Measurements from ENCODE around the gene CROCC2. TPM values are rescaled to one million over a fixed set of nuclear protein-coding genes. Genes with fewer than 3 reads are reported as not detected.

The CROCC2 gene
- polyA plus RNA-seq, 1 donor (not counting 4 experiments of a cell fraction or from before 2014, with no cell fraction given) = not detected

GRCh38 chr2:240922245-240922981 lies 16.3 kb downstream of the CROCC2 start:
- peaks cover 10% of the 10 kb centered on the region for H3K27me3 ChIP-seq (ENCODE audit: control insufficient read depth, extremely low read depth, insufficient read depth, low read length)
- H3K4me1 ChIP-seq (ENCODE audit: control insufficient read depth, extremely low read depth, insufficient read depth, low read length) = peaks cover 15% of the 10 kb centered on the region
- no peaks in the 10 kb centered on the region for H3K79me2 ChIP-seq (ENCODE audit: control insufficient read depth, insufficient read depth, low read length)
- TF ChIP-seq CTCF (optimal IDR thresholded peaks at IDR 0.05 in 1 of 3, IDR thresholded peaks at IDR 0.05 in 1 of 3, conservative IDR thresholded peaks at IDR 0.05 in 1 of 3; ENCODE audit: extremely low read depth in 1 of 3, insufficient read depth in 2 of 3, low read length in 3 of 3) (no peak), EZH2 (IDR thresholded peaks at IDR 0.05; ENCODE audit: low read length) (no peak)
- no peak overlapping the region for H3K4me2 ChIP-seq (ENCODE audit: control insufficient read depth, extremely low read depth, insufficient read depth, low read depth, low read length)
- dilution Hi-C loops (cut with MboI; ENCODE audit: extremely low pct_ligation_motif_present, low sequenced_read_pairs) = no loop called here
- DNase-seq (ENCODE audit: low read depth, low spot score) = no peak
- H2AFZ ChIP-seq (ENCODE audit: control insufficient read depth, low read length) = no peak overlapping the region
- H4K20me1 ChIP-seq (ENCODE audit: control insufficient read depth, extremely low read depth, insufficient read depth, low read length) = peaks cover 5% of the 10 kb centered on the region
- no peaks in the 10 kb centered on the region for H3K36me3 ChIP-seq (ENCODE audit: control insufficient read depth in 2 of 2, extremely low read depth in 1 of 2, insufficient read depth in 2 of 2, low read length in 2 of 2)
- H3K9ac ChIP-seq (ENCODE audit: control insufficient read depth, extremely low read depth, insufficient read depth, low read length) = no peak overlapping the region
- H3K27ac ChIP-seq (ENCODE audit: control insufficient read depth, insufficient read depth, low read length) = no peak overlapping the region
- FAIRE-seq = no peak
- H3K4me3 ChIP-seq (ENCODE audit: control insufficient read depth in 2 of 3, extremely low read depth in 1 of 3, insufficient read depth in 2 of 3, low read depth in 1 of 3, low read length in 3 of 3) = no peak overlapping the region
- H3K9me3 ChIP-seq (ENCODE audit: control insufficient read depth, low read depth, low read length) = no peaks in the 10 kb centered on the region
- peaks cover 5% of the 10 kb centered on the region for H3K9me1 ChIP-seq (ENCODE audit: control insufficient read depth, extremely low read depth, insufficient read depth, low read length)

GRCh38 chr2:240922982-240923537 lies 16.9 kb downstream of the CROCC2 start:
- peaks cover 5% of the 10 kb centered on the region for H4K20me1 ChIP-seq (ENCODE audit: control insufficient read depth, extremely low read depth, insufficient read depth, low read length)
- FAIRE-seq = no peak

More at GRCh38 chr2:240922982-240923537, 16.9 kb downstream of the CROCC2 start:
- no peak for DNase-seq (ENCODE audit: low read depth, low spot score)
- dilution Hi-C loops (cut with MboI; ENCODE audit: extremely low pct_ligation_motif_present, low sequenced_read_pairs) = no loop called here
- no peaks in the 10 kb centered on the region for H3K36me3 ChIP-seq (ENCODE audit: control insufficient read depth in 2 of 2, extremely low read depth in 1 of 2, insufficient read depth in 2 of 2, low read length in 2 of 2)
- no peak overlapping the region for H3K4me2 ChIP-seq (ENCODE audit: control insufficient read depth, extremely low read depth, insufficient read depth, low read depth, low read length)
- no peak overlapping the region for H3K27ac ChIP-seq (ENCODE audit: control insufficient read depth, insufficient read depth, low read length)
- peaks cover 9% of the 10 kb centered on the region for H3K27me3 ChIP-seq (ENCODE audit: control insufficient read depth, extremely low read depth, insufficient read depth, low read length)
- TF ChIP-seq CTCF (optimal IDR thresholded peaks at IDR 0.05 in 1 of 3, IDR thresholded peaks at IDR 0.05 in 1 of 3, conservative IDR thresholded peaks at IDR 0.05 in 1 of 3; ENCODE audit: extremely low read depth in 1 of 3, insufficient read depth in 2 of 3, low read length in 3 of 3) (no peak), EZH2 (IDR thresholded peaks at IDR 0.05; ENCODE audit: low read length) (no peak)
- H3K9ac ChIP-seq (ENCODE audit: control insufficient read depth, extremely low read depth, insufficient read depth, low read length) = no peak overlapping the region
- H3K9me3 ChIP-seq (ENCODE audit: control insufficient read depth, low read depth, low read length) = no peaks in the 10 kb centered on the region
- no peaks in the 10 kb centered on the region for H3K79me2 ChIP-seq (ENCODE audit: control insufficient read depth, insufficient read depth, low read length)
- H3K4me1 ChIP-seq (ENCODE audit: control insufficient read depth, extremely low read depth, insufficient read depth, low read length) = peaks cover 15% of the 10 kb centered on the region
- H3K4me3 ChIP-seq (ENCODE audit: control insufficient read depth in 2 of 3, extremely low read depth in 1 of 3, insufficient read depth in 2 of 3, low read depth in 1 of 3, low read length in 3 of 3) = no peak overlapping the region
- no peak overlapping the region for H2AFZ ChIP-seq (ENCODE audit: control insufficient read depth, low read length)
- peaks cover 5% of the 10 kb centered on the region for H3K9me1 ChIP-seq (ENCODE audit: control insufficient read depth, extremely low read depth, insufficient read depth, low read length)

All from keratinocyte (primary cell).